Caco-2 (cell line): ENCODE measurements around the gene RNU5B-1. TPM values are rescaled to one million over a fixed set of nuclear protein-coding genes. Genes with fewer than 3 reads are reported as not detected.

ENCODE experiments used
- BruUV-seq: library from RNA; stranded (reverse); fragments of 400-500 nt; replicated peaks from 2 replicates; lab custom pipeline; 2021; lab: Mats Ljungman, UMichigan
- CTCF ChIA-PET: fragments of 300-600 bp; sonication (Branson Sonifier 250); formaldehyde crosslinking; loops from one replicate; lab custom pipeline; 2022; ENCODE audit warnings: antibody characterized with exemption; lab: Charles Lee
- POLR2A ChIA-PET: fragments of 300-600 bp; sonication (Branson Sonifier 250); formaldehyde crosslinking; loops from one replicate; lab custom pipeline; 2022; ENCODE audit warnings: antibody characterized with exemption; lab: Charles Lee
- DNase-seq, 2 experiments: peaks; one replicate each; pipeline versions ENCODE4 v3.0.0 to v3.0.0-alpha.2; 2020 to 2022
- H3K27me3 ChIP-seq: replicated peaks from 2 replicates; pipeline ENCODE4 v1.6.0; 2011; ENCODE audit warnings: low read length; ENCODE audit not compliant: control insufficient read depth, insufficient read depth
- H3K36me3 ChIP-seq: 2 replicates; pipeline ENCODE4 v1.5.1; 2011; ENCODE audit warnings: low read length; ENCODE audit not compliant: control insufficient read depth, insufficient read depth
- H3K4me1 ChIP-seq: fragments of 250-450 bp; sonication (Bioruptor Pico); 2 replicates; pipeline ENCODE4 v1.5.1; 2020; ENCODE audit warnings: mild to moderate bottlenecking
- H3K4me3 ChIP-seq: 2 replicates; pipeline ENCODE4 v1.5.1; 2011; ENCODE audit warnings: low read depth, mild to moderate bottlenecking, control low read depth, low read length
- H3K9me3 ChIP-seq: fragments of 250-450 bp; sonication (Bioruptor Pico); 2 replicates; pipeline ENCODE4 v1.5.1; 2020; ENCODE audit warnings: mild to moderate bottlenecking, moderate library complexity
- H3K27ac Mint-ChIP-seq: one replicate; pipeline ENCODE4 v1.8.0; 2022; ENCODE audit warnings: mixed read lengths; ENCODE audit not compliant: unreplicated experiment
- H3K27me3 Mint-ChIP-seq: one replicate; pipeline ENCODE4 v1.8.0; 2022; ENCODE audit warnings: mixed read lengths; ENCODE audit not compliant: insufficient read depth, unreplicated experiment
- H3K36me3 Mint-ChIP-seq: one replicate; pipeline ENCODE4 v1.8.0; 2022; ENCODE audit warnings: mild to moderate bottlenecking, mixed read lengths; ENCODE audit not compliant: insufficient read depth, unreplicated experiment
- H3K4me1 Mint-ChIP-seq: one replicate; pipeline ENCODE4 v1.8.0; 2022; ENCODE audit warnings: low read depth, mixed read lengths; ENCODE audit not compliant: unreplicated experiment
- H3K4me3 Mint-ChIP-seq: one replicate; pipeline ENCODE4 v1.8.0; 2022; ENCODE audit warnings: mild to moderate bottlenecking, moderate library complexity, mixed read lengths; ENCODE audit not compliant: unreplicated experiment
- H3K9me3 Mint-ChIP-seq: one replicate; pipeline ENCODE4 v1.8.0; 2022; ENCODE audit warnings: mixed read lengths; ENCODE audit not compliant: unreplicated experiment
- CTCF ChIP-seq, 2 experiments: fragments of 200-600 bp in 1 of 2; IDR thresholded peaks; 1 replicate in 1 of 2; 2 replicates in 1 of 2; pipeline versions ENCODE4 v1.5.1 to v1.8.0; 2011 to 2022; ENCODE audit warnings: antibody characterized with exemption in 1 of 2, control low read depth in 1 of 2, inconsistent platforms in 1 of 2, low read depth in 1 of 2, low read length in 1 of 2, mild to moderate bottlenecking in 1 of 2, moderate library complexity in 1 of 2; ENCODE audit not compliant: insufficient read depth in 1 of 2, severe bottlenecking in 1 of 2, unreplicated experiment in 1 of 2
- intact Hi-C: fragments of 100-400 bp; cut with micrococcal nuclease; formaldehyde crosslinking; loops from one replicate; pipeline ENCODE4 v1.10.0; 2022; ENCODE audit not compliant: unreplicated experiment
- total RNA-seq: library from RNA; stranded (reverse); gene quantifications from 2 replicates; pipeline ENCODE4 v1.2.3, GENCODE V29; 2022

Gene RNU5B-1
- total RNA-seq, 1 experiment from 2014 or later = not detected

DNA sequence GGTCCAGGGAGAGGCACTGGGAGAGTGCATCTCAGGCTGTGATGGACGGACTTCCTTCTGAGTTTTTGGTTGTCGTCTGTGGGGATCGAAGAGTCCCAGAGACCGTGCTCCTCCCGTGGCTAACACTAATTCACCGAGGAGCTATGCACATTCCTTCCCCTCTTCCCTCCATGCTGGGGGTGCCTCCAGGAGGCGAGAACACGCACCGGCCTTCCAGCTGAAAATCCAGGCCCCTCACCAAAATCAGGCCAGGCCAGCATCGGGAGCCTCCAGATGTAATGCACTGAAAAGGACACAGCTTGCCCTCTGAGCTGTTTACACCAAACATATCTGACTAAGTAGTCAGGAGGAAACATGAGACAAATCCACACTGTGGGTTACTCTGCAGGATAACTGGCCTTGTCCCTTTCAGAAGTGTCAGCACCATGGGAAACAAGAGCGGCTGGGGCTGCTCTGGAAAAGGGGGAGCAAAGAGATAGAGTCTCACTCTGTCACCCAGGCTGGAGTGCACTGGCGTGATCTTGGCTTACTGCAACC lies 5.5 kb downstream of the RNU5B-1 start:
- Mint-ChIP-seq H3K4me1 (no peaks in the 10 kb centered on the region), H3K4me3 (no peak overlapping the region), H3K27ac (no peak overlapping the region), H3K36me3 (peaks cover 2% of the 10 kb centered on the region), H3K27me3 (no peaks in the 10 kb centered on the region), H3K9me3 (no peaks in the 10 kb centered on the region)
- Histone ChIP-seq H3K4me3 (no peak overlapping the region), H3K36me3 (no peaks in the 10 kb centered on the region), H3K27me3 (no peaks in the 10 kb centered on the region), H3K4me1 (no peaks in the 10 kb centered on the region), H3K9me3 (no peaks in the 10 kb centered on the region)
- intact Hi-C loops = no loop called here
- TF ChIP-seq CTCF (IDR thresholded peaks at IDR 0.05; ENCODE audit: insufficient read depth in 1 of 2, low read depth in 1 of 2, low read length in 1 of 2, severe bottlenecking in 1 of 2, unreplicated experiment in 1 of 2) = no peak
- BruUV-seq = no TSS peak
- no peak for DNase-seq
- ChIA-PET CTCF (no interaction called here), POLR2A (interaction anchor here (0.6 kb wide), 1 partner anchor 538 kb away, joined by 3 read pairs; no protein-coding TSS in a partner anchor)

DNA sequence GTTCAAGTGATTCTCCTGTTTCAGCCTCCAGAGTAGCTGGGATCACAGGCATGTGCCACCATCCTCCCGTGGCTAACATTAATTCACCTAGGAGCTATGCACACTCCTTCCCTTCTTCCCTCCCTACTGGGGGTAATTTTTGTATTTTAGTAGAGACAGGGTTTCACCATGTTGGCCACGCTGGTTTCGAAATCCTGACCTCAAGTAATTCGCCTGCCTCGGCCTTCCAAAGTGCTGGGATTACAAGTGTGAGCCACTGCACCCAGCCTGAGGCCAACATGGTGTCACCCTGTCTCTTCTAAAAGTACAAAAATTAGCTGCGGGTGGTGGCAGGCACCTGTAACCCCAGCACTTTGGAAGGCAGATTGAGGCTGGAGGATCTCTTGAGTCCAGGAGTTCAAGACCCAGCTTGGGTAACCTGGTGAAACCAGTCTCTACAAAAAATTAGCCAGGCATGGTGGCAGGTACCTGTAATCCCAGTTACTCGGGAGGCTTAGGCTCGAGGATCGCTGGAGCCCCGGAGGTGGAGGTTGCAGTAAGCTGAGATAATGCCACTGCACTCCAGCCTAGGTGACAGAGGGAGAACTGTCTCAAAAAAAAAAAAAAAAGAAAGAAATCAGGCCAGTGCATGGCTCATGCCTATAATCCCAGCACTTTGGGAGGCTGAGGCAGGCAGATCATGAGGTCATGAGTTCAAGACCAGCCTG lies 6.1 kb downstream of the RNU5B-1 start:
- no TSS peak for BruUV-seq
- no peak overlapping the region for H3K4me3 ChIP-seq
- Mint-ChIP-seq H3K27ac (no peak overlapping the region), H3K9me3 (no peaks in the 10 kb centered on the region), H3K4me3 (no peak overlapping the region), H3K36me3 (no peaks in the 10 kb centered on the region), H3K4me1 (no peaks in the 10 kb centered on the region), H3K27me3 (no peaks in the 10 kb centered on the region)
- intact Hi-C loops = no loop called here
- ChIA-PET CTCF (no interaction called here), POLR2A (interaction anchor here (0.6 kb wide), 1 partner anchor 538 kb away, joined by 3 read pairs; no protein-coding TSS in a partner anchor)
- TF ChIP-seq CTCF (IDR thresholded peaks at IDR 0.05; ENCODE audit: insufficient read depth in 1 of 2, low read depth in 1 of 2, low read length in 1 of 2, severe bottlenecking in 1 of 2, unreplicated experiment in 1 of 2) = no peak
- H3K9me3 ChIP-seq = no peaks in the 10 kb centered on the region
- no peak for DNase-seq
- no peaks in the 10 kb centered on the region for H3K27me3 ChIP-seq
- H3K4me1 ChIP-seq = no peaks in the 10 kb centered on the region
- no peaks in the 10 kb centered on the region for H3K36me3 ChIP-seq

DNA sequence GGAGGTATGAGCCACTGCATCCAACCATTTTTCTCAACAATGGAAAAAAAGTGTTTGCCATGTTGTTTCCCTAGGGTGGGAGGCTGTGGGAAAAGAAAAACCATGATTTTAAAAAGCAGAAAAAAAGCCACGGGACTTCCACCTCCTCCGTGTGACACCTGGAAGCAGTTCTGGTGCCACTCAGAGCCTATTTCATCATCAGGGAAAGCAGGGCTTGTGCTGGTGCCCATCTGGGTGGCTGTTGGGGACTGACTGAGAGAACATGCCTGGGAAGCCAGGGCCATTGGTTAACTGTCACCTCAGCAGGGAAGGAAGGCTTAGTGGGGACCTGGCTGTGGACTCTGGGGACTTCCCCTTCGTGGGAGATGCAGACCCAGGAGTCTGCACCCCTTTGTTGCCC lies 7.3 kb downstream of the RNU5B-1 start:
- no peaks in the 10 kb centered on the region for H3K4me1 Mint-ChIP-seq
- no peak overlapping the region for H3K27ac Mint-ChIP-seq
- no peaks in the 10 kb centered on the region for H3K27me3 ChIP-seq
- CTCF ChIA-PET = no interaction called here
- H3K27me3 Mint-ChIP-seq = no peaks in the 10 kb centered on the region
- TF ChIP-seq CTCF (IDR thresholded peaks at IDR 0.05; ENCODE audit: insufficient read depth in 1 of 2, low read depth in 1 of 2, low read length in 1 of 2, severe bottlenecking in 1 of 2, unreplicated experiment in 1 of 2) = no peak
- H3K9me3 ChIP-seq = no peaks in the 10 kb centered on the region
- H3K36me3 Mint-ChIP-seq = no peaks in the 10 kb centered on the region
- H3K36me3 ChIP-seq = no peaks in the 10 kb centered on the region
- no peak for DNase-seq
- POLR2A ChIA-PET = no interaction called here
- no peak overlapping the region for H3K4me3 Mint-ChIP-seq
- no peaks in the 10 kb centered on the region for H3K4me1 ChIP-seq
- H3K4me3 ChIP-seq = no peak overlapping the region
- intact Hi-C loops = no loop called here
- no TSS peak for BruUV-seq
- no peaks in the 10 kb centered on the region for H3K9me3 Mint-ChIP-seq
